Dedifferentiated amniotic fluid mesenchymal stem cell (primary cell): ENCODE results near the gene CIRBP.

Experiments
- DNase-seq: peaks from one replicate; pipeline ENCODE4 v3.0.0-alpha.2; 2016; ENCODE audit errors: extremely low spot score

CIRBP gene

GRCh38 chr19:1267477-1268225 lies 1.5 kb upstream of the CIRBP start:
- no peak for DNase-seq

- DNase-seq, result no peak
Measured at GRCh38 chr19:1268226-1269064, 687 bp upstream of the CIRBP start.

GRCh38 chr19:1269478-1270212 lies 513 bp downstream of the CIRBP start:
- DNase-seq, result peak; percentile 80

- DNase-seq, result no peak
Measured at GRCh38 chr19:1270213-1270853, 1.2 kb downstream of the CIRBP start.

- no peak for DNase-seq
Measured at GRCh38 chr19:1270854-1271527, 1.9 kb downstream of the CIRBP start.

GRCh38 chr19:1271528-1272422 lies 2.6 kb downstream of the CIRBP start:
- no peak for DNase-seq

GRCh38 chr19:1272423-1273262 lies 3.5 kb downstream of the CIRBP start:
- no peak for DNase-seq

GRCh38 chr19:1273263-1274041 lies 4.3 kb downstream of the CIRBP start:
- no peak for DNase-seq

GRCh38 chr19:1274081-1274851 lies 5.1 kb downstream of the CIRBP start:
- no peak for DNase-seq

GRCh38 chr19:1274852-1275259 lies 5.7 kb downstream of the CIRBP start:
- DNase-seq, result no peak

GRCh38 chr19:1275260-1275975 lies 6.3 kb downstream of the CIRBP start, which contains the start of gene FAM174C:
Gene FAM174C, plus strand, starts transcription at chr19:1275530. Its CDS starts 20 bp downstream, at chr19:1275550.
- DNase-seq, result peak; percentile 94

- no peak for DNase-seq
Measured at GRCh38 chr19:1275976-1276627, 7.0 kb downstream of the CIRBP start.

GRCh38 chr19:1276628-1277022 lies 7.5 kb downstream of the CIRBP start:
- DNase-seq, result no peak

- no peak for DNase-seq
Measured at GRCh38 chr19:1277061-1277460, 7.9 kb downstream of the CIRBP start.

GRCh38 chr19:1278074-1278473 lies 8.9 kb downstream of the CIRBP start:
- DNase-seq, result no peak
